Neural progenitor cell (in vitro differentiated cells): Measurements from ENCODE around the gene CALU.

Experiments used
- CTCF ChIP-seq: fragments of 200-600 bp; sonication (generic); IDR thresholded peaks from 2 replicates; pipeline ENCODE4 v1.5.1; 2017; ENCODE audit warnings: antibody characterized with exemption, mild to moderate bottlenecking
- EZH2 ChIP-seq: fragments of 200-600 bp; sonication (generic); IDR thresholded peaks from 2 replicates; pipeline ENCODE4 v1.6.1; 2017; ENCODE audit warnings: antibody characterized with exemption, mild to moderate bottlenecking, moderate library complexity
- EZH2phosphoT487 ChIP-seq: fragments of 200-600 bp; sonication (generic); IDR thresholded peaks from 2 replicates; pipeline ENCODE4 v1.6.1; 2017; ENCODE audit warnings: antibody characterized with exemption

- TF ChIP-seq CTCF = no peak
- TF ChIP-seq EZH2 = no peak
- no peak for TF ChIP-seq EZH2phosphoT487
These were observed 36.8 kb downstream of the CALU start, which contains the start of gene OPN1SW for GRCh38 chr7:128775744-128776474.
